D721Med (cell line): ENCODE measurements around the gene CCNYL1.
"Not testable (repeated sequence)": the region's sequence is repeated elsewhere in the genome, so short reads cannot be mapped to it uniquely, and the experiment has no call there.

ENCODE experiments used
- DNase-seq: peaks from one replicate; pipeline ENCODE4 v3.0.0; 2011; ENCODE audit warnings: low spot score; ENCODE audit not compliant: insufficient read length
- FAIRE-seq: peaks from 2 replicates; lab custom pipeline; 2011; peaks lifted over from hg19 to GRCh38; lab: Jason Lieb, UNC
- TF ChIP-seq, protein P1 (sequence below): IDR thresholded peaks from 2 replicates; pipeline ENCODE4 v1.5.1; 2012; ENCODE audit warnings: mild to moderate bottlenecking, control low read depth; ENCODE audit not compliant: insufficient read depth; ENCODE audit errors: missing control alignments

The CCNYL1 gene

DNA sequence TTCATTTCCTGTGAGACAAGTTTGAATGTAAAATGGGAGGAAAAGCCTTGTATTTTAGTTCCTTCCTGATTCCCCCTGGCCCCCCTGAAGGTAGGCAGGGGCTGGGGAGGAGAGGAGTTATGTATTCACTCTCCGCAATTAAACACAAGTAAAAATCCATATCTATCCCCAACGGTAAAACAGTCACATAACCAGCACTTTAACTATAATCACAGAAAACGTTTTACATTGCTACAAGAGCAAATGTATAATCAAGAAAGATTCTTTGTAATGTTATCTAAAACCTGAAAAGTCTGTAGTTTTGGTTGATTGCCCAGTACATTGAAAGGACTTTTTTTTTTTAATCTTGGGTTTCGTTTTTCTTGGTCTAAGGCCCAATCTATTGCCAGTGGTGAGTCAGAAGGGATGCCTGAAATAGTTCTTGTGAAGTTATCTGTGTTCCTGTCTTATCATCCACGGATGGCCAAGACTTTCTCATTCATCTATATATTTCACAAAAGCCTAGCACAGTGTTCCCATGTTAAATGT, 34.5 kb upstream of the CCNYL1 start:
- TF ChIP-seq, protein P1, sequence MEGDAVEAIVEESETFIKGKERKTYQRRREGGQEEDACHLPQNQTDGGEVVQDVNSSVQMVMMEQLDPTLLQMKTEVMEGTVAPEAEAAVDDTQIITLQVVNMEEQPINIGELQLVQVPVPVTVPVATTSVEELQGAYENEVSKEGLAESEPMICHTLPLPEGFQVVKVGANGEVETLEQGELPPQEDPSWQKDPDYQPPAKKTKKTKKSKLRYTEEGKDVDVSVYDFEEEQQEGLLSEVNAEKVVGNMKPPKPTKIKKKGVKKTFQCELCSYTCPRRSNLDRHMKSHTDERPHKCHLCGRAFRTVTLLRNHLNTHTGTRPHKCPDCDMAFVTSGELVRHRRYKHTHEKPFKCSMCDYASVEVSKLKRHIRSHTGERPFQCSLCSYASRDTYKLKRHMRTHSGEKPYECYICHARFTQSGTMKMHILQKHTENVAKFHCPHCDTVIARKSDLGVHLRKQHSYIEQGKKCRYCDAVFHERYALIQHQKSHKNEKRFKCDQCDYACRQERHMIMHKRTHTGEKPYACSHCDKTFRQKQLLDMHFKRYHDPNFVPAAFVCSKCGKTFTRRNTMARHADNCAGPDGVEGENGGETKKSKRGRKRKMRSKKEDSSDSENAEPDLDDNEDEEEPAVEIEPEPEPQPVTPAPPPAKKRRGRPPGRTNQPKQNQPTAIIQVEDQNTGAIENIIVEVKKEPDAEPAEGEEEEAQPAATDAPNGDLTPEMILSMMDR, result no peak
- FAIRE-seq, result no peak
- no peak for DNase-seq

DNA sequence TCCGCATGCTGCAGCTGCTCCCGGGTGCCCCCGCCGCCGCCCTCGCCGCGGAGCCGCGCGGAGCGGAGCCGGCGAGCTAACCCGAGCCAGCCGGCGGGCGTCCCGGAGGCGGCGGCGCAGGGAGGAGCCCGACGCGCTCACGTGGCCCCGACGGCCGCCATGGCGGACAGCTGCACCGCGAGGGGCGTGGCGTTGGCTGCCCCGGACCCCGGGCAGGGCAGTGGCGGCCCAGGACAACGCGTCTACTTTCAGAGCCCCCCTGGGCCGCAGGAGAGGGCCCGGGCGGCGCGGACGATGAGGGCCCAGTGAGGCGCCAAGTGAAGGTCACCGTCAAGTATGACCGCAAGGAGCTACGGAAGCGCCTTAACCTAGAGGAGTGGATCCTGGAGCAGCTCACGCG, 30.0 kb upstream of the CCNYL1 start:
- TF ChIP-seq, protein P1, result no peak
- DNase-seq, result no peak
- FAIRE-seq, result no peak

DNA sequence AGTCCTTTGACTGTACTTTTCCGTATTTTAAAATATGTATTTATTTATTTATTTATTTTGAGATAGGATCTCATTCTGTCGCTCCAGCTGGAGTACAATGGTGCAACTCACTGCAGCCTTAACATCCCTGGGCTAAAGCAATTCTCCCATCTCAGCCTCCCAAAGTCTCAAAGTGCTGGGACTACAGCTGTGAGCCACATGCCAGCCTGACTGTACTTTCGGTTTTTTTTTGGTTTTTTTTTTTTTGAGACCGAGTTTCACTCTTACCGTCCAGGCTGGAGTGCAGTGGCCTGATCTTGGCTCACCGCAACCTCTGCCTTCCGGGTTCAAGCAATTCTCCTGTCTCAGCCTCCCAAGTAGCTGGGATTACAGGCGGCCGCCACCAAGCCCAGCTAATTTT, 28.9 kb upstream of the CCNYL1 start:
- FAIRE-seq (no peak), DNase-seq (no peak)
- TF ChIP-seq, protein P1, result no peak

DNA sequence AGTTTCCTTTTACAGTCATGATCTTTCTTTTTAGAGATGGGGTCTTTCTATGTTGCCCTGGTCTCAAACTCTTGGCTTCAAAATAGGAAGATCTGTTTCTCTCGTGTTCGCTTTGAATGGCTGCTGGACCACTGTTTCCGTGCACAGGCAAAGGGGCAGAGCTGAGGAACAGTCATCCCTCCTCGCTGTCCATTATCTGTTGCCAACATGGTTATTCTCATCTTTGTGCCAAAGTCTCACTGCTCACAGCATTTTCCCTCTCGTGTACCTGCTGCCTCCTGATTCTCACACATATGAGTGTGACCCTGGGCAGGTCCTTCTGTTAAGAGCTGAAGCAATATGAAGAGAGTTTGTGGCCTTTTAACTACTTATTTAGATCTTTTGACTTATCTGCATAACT, 28.0 kb upstream of the CCNYL1 start:
- FAIRE-seq, result no peak
- no peak for DNase-seq
- TF ChIP-seq, protein P1, result no peak

DNA sequence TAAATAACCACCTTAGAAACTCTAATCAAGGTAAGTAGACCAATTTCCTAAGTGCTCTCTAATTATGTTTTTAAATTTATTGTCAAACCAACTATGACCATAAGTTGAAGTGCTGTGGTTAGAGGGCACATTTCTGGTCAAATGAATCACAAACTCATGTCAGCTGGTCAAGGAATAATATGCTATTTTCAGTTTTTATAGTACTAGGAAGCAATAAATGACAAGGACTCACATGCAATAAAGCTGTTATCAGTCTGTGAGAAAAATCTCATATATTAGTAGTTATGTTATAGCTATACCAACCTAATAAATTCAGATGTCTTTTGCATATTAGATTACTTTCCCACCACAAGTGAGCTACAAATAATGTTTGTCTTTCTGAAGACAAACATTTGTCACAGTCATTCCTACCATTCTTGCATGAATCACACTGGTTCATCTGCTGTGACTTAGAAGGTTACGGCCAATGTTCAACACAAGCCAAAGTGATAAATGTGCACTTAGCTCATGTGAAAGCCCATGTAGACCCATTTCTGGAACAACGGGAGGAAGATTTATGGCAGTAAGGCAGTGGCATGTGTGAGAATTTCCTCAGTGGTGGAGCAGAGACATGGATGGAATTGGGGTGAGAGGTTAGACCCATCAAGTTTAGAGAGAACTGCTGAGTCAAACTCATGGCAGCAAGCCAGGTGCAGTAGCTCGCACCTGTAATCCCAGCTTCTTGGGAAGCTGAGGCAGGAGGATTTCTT, 27.4 kb upstream of the CCNYL1 start:
- TF ChIP-seq, protein P1, result no peak
- no peak for DNase-seq
- FAIRE-seq, result no peak

DNA sequence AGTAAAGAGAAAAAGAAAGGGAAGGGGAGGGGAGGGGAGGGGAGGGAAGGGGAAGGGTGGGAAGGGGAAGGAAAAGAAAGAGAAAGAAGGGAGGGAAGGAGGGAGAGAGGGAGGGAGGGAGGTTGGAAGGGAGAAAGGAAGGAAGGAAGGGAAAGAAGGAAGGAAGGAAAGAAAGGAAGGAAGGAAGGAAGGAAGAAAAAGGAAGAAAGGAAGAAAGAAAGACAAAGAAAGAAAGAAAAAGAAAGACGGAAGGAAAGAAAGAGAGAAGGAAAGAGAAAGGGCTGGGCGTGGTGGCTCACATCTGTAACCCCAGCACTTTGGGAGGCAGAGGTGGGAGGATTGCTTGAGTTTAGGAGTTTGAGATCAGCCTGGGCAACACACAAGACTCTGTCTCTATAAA, 24.6 kb upstream of the CCNYL1 start:
- TF ChIP-seq, protein P1, result no peak
- DNase-seq (no peak), FAIRE-seq (no peak)

DNA sequence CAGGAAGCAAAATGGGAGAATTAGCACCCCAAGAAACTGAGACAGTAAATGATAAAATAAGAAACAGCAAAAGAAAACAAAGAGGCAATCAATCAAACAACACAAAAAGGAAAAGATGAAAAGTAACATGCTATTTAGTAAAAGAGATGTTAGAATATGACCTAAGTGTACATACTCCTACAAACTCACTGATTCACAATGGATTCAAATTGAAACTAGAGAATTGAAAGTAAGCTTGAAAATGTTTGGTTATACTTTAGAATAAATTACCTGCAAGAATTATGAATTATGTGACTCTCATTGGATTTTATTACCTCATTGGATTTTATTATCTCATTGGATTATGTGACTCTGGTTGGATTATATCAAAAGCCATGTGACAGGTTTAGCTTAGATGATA, 22.8 kb upstream of the CCNYL1 start:
- no peak for DNase-seq
- no peak for FAIRE-seq
- TF ChIP-seq, protein P1, result no peak

DNA sequence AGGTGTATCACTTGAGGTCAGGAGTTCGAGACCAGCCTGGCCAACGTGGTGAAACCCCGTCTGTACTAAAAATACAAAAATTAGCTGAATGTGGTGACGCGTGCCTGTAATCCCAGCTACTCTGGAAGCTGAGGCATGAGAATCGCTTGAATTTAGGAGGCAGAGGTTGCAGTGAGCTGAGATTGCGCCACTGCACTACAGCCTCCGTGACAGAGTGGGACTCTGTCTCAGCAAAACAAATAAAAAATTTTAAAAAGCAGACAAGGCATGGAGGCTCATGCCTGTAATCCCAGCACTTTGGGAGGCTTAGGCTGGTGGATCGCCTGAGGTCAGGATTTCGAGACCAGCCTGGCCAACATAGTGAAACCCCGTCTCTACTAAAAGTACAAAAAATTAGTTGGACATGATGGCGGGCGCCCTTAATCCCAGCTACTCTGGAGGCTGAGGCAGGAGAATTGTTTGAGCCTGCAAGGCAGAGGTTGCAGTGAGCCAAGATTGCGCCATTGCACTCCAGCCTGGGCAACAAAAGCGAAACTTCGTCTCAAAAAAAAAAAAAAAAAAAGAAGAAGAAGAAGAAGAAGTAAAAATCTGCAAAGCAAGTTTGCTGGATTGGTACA, 20.5 kb upstream of the CCNYL1 start:
- not testable (repeated sequence) for FAIRE-seq, DNase-seq
